GM12878 (cell line): Measurements from ENCODE around the gene HHIPL1. TPM values are rescaled to one million over a fixed set of nuclear protein-coding genes. Genes with fewer than 3 reads are reported as not detected.

Source experiments
- ATAC-seq: fragments of 200-7000 bp; cut with Tn5 transposase; 3 replicates; pipeline ENCODE4 v1.9.1; 2020; ENCODE audit warnings: mild to moderate bottlenecking, moderate library complexity
- BruUV-seq: library from RNA; stranded (reverse); fragments of 400-500 nt; replicated peaks from 2 replicates; lab custom pipeline; 2021; lab: Mats Ljungman, UMichigan
- CTCF ChIA-PET: fragments of 300-600 bp; sonication (Branson Sonifier 250); formaldehyde crosslinking; extraction: SDS; loops from one replicate; lab custom pipeline; 2021; ENCODE audit warnings: inconsistent platforms; lab: Yijun Ruan, JAX
- POLR2A ChIA-PET: fragments of 350-600 bp; formaldehyde crosslinking; extraction: SDS; loops from one replicate; lab custom pipeline; 2021; ENCODE audit warnings: inconsistent platforms; lab: Charles Lee
- RAD21 ChIA-PET: fragments of 300-600 bp; sonication (Branson Sonifier 250); formaldehyde crosslinking; loops from one replicate; lab custom pipeline; 2023; ENCODE audit warnings: antibody characterized with exemption; ENCODE audit not compliant: unreplicated experiment; lab: Charles Lee
- SMC1A ChIA-PET: fragments of 300-600 bp; sonication (Branson Sonifier 250); formaldehyde crosslinking; loops from one replicate; lab custom pipeline; 2023; ENCODE audit not compliant: unreplicated experiment, uncharacterized antibody; lab: Charles Lee
- DNase-seq: peaks from one replicate; pipeline ENCODE4 v3.0.0-alpha.2; 2011; ENCODE audit warnings: low read depth, low spot score
- FAIRE-seq: peaks from 3 replicates; lab custom pipeline; 2011; peaks lifted over from hg19 to GRCh38; lab: Jason Lieb, UNC
- H2AFZ ChIP-seq: 2 replicates; pipeline ENCODE4 v1.6.0; 2011; ENCODE audit warnings: low read depth, low read length, control low read depth; ENCODE audit not compliant: control insufficient read depth
- H3K27ac ChIP-seq: 2 replicates; pipeline ENCODE4 v1.5.1; 2011; ENCODE audit warnings: control low read depth; ENCODE audit not compliant: control insufficient read depth, insufficient read depth
- H3K27me3 ChIP-seq, 2 experiments: replicated peaks in 1 of 2; 2 replicates each; pipeline versions ENCODE4 v1.6.0 to v1.6.1; 2011; ENCODE audit warnings: low read length in 1 of 2; ENCODE audit not compliant: control insufficient read depth in 2 of 2, insufficient read depth in 2 of 2
- H3K36me3 ChIP-seq, 2 experiments: 2 replicates each; pipeline ENCODE4 v1.5.1; 2011; ENCODE audit warnings: low read length in 1 of 2; ENCODE audit not compliant: control insufficient read depth in 2 of 2, insufficient read depth in 2 of 2
- H3K4me1 ChIP-seq: 2 replicates; pipeline ENCODE4 v1.6.1; 2011; ENCODE audit warnings: mild to moderate bottlenecking, low read length, moderate library complexity, mixed read lengths; ENCODE audit not compliant: control insufficient read depth, insufficient read depth
- H3K4me2 ChIP-seq: 2 replicates; pipeline ENCODE4 v1.6.0; 2011; ENCODE audit warnings: control low read depth; ENCODE audit not compliant: control insufficient read depth, insufficient read depth
- H3K4me3 ChIP-seq: fragments of 200-600 bp; sonication (generic); 2 replicates; pipeline ENCODE4 v1.5.1; 2016
- H3K79me2 ChIP-seq: 2 replicates; pipeline ENCODE4 v1.6.0; 2011; ENCODE audit warnings: low read length; ENCODE audit not compliant: control insufficient read depth, insufficient read depth
- H3K9ac ChIP-seq: 2 replicates; pipeline ENCODE4 v1.8.0; 2011; ENCODE audit warnings: low read length, control low read depth, mixed read lengths; ENCODE audit not compliant: control insufficient read depth, insufficient read depth
- H3K9me3 ChIP-seq: replicated peaks from 3 replicates; pipeline ENCODE4 v1.5.1; 2011; ENCODE audit warnings: mild to moderate bottlenecking, low read length; ENCODE audit not compliant: control insufficient read depth, insufficient read depth
- H4K20me1 ChIP-seq: 2 replicates; pipeline ENCODE4 v1.6.0; 2011; ENCODE audit not compliant: control insufficient read depth, insufficient read depth
- CHD2 ChIP-seq: IDR thresholded peaks from 2 replicates; pipeline ENCODE4 v1.6.1; 2011; ENCODE audit warnings: low read depth, low read length, improper control_type of control experiment, borderline replicate concordance
- CHD4 ChIP-seq: fragments of 200-600 bp; sonication (generic); IDR thresholded peaks from 2 replicates; pipeline ENCODE4 v1.6.1; 2016; ENCODE audit warnings: mild to moderate bottlenecking
- CREM ChIP-seq: IDR thresholded peaks from 2 replicates; pipeline ENCODE4 v1.6.1; 2014; ENCODE audit warnings: antibody characterized with exemption, low read depth
- EZH2 ChIP-seq: IDR thresholded peaks from 2 replicates; pipeline ENCODE4 v1.6.1; 2012; ENCODE audit warnings: low read depth, mild to moderate bottlenecking, control low read depth, inconsistent platforms, low read length, borderline replicate concordance; ENCODE audit not compliant: control insufficient read depth
- FOXM1 ChIP-seq: IDR thresholded peaks from 2 replicates; pipeline ENCODE4 v1.6.1; 2012; ENCODE audit warnings: low read depth, mild to moderate bottlenecking, inconsistent platforms, low read length, moderate library complexity
- GABPA ChIP-seq: IDR thresholded peaks from 2 replicates; pipeline ENCODE4 v1.6.1; 2014; ENCODE audit warnings: antibody characterized with exemption, low read depth, mild to moderate bottlenecking, inconsistent platforms
- MEF2B ChIP-seq: fragments of 450-650 bp; IDR thresholded peaks from 2 replicates; pipeline ENCODE4 v1.6.1; 2018; ENCODE audit warnings: mild to moderate bottlenecking, moderate library complexity; ENCODE audit not compliant: partially characterized antibody, poor library complexity, severe bottlenecking
- MXI1 ChIP-seq: fragments of 150-350 bp; IDR thresholded peaks from 2 replicates; pipeline ENCODE4 v1.6.1; 2011; ENCODE audit warnings: low read depth, mild to moderate bottlenecking, inconsistent platforms, low read length, improper control_type of control experiment
- NFYA ChIP-seq: IDR thresholded peaks from 2 replicates; pipeline ENCODE4 v1.6.1; 2011; ENCODE audit warnings: low read depth, mild to moderate bottlenecking, low read length, improper control_type of control experiment, borderline replicate concordance
- RCOR1 ChIP-seq: conservative IDR thresholded peaks from 2 replicates; pipeline ENCODE4 v1.6.1; 2012; ENCODE audit warnings: low read depth, low read length, improper control_type of control experiment
- RELA ChIP-seq: fragments of 450-650 bp; IDR thresholded peaks from 2 replicates; pipeline ENCODE4 v1.8.0; 2014; ENCODE audit warnings: borderline replicate concordance; ENCODE audit not compliant: partially characterized antibody
- SREBF1 ChIP-seq: IDR thresholded peaks from 2 replicates; pipeline ENCODE4 v1.6.1; 2012; ENCODE audit warnings: mild to moderate bottlenecking, low read length
- STAT1 ChIP-seq: fragments of 450-650 bp; conservative IDR thresholded peaks from 2 replicates; pipeline ENCODE4 v1.6.1; 2014; ENCODE audit warnings: antibody characterized with exemption, mild to moderate bottlenecking
- TAF1 ChIP-seq: IDR thresholded peaks from 2 replicates; pipeline ENCODE4 v1.6.1; 2011; ENCODE audit warnings: mild to moderate bottlenecking, low read depth, low read length, borderline replicate concordance
- TBL1XR1 ChIP-seq: IDR thresholded peaks from 2 replicates; pipeline ENCODE4 v1.6.1; 2012; ENCODE audit warnings: low read depth, low read length, improper control_type of control experiment
- TCF3 ChIP-seq: IDR thresholded peaks from 2 replicates; pipeline ENCODE4 v1.6.1; 2012; ENCODE audit warnings: low read depth, mild to moderate bottlenecking, low read length, borderline replicate concordance; ENCODE audit not compliant: insufficient read depth
- ZNF24 ChIP-seq: fragments of 450-650 bp; IDR thresholded peaks from 2 replicates; pipeline ENCODE4 v1.6.1; 2017; ENCODE audit warnings: antibody characterized with exemption, mild to moderate bottlenecking
- WGBS: methylation state at CpG from one replicate; pipeline ENCODE4 v1.1.6; 2016; ENCODE audit warnings: low lambda C conversion rate; ENCODE audit not compliant: insufficient replicate concordance, insufficient coverage; ENCODE audit errors: missing lambda C conversion rate; 5-methylcytosine and 5-hydroxymethylcytosine counted together
- in situ Hi-C: fragments of 300-500 bp; cut with MboI; formaldehyde crosslinking; loops from 9 replicates; pipeline ENCODE4 v1.14.3; 2018; ENCODE audit warnings: mixed read lengths
- intact Hi-C: fragments of 100-400 bp; cut with micrococcal nuclease; formaldehyde crosslinking; loops from one replicate; pipeline ENCODE4 v1.14.2; 2022; ENCODE audit not compliant: unreplicated experiment
- polyA plus RNA-seq, 11 experiments: library from polyadenylated mRNA; depleted of rRNA in 4 of 11; unstranded in 6 of 11; stranded (reverse) in 5 of 11; fragments of >200 nt; fragmentation: Nextera tagmentation in 4 of 11; fragmentation: Illumina TruSeq in 1 of 11; extraction: Ambion mirVana in 4 of 11; extraction: Trizol in 1 of 11; gene quantifications; 1 replicate in 1 of 11; 2 replicates in 10 of 11; pipeline versions ENCODE4 v1.2.1 to v1.2.3, GENCODE V29; 2011 to 2016; ENCODE audit warnings: inconsistent platforms in 2 of 11, missing spikeins in 2 of 11, low read depth in 1 of 11
- total RNA-seq, 4 experiments: library from RNA; depleted of rRNA in 3 of 4; stranded (reverse); fragments of >200 nt in 3 of 4; fragmentation: Illumina TruSeq in 1 of 4; extraction: Trizol in 1 of 4; gene quantifications; 2 replicates each; pipeline versions ENCODE4 v1.2.1 to v1.2.3, GENCODE V29; 2013 to 2021
- TF ChIP-seq, protein P1 (sequence below): fragments of 450-650 bp; IDR thresholded peaks from 2 replicates; pipeline ENCODE4 v1.6.1; 2018; ENCODE audit warnings: mild to moderate bottlenecking, low read depth, moderate library complexity; ENCODE audit not compliant: partially characterized antibody

Gene HHIPL1
- total and polyA plus RNA-seq, 10 of the 15 experiments (the other 5 are each of a cell fraction or from before 2014, with no cell fraction given) = 0.09 TPM; not detected in 9

DNA sequence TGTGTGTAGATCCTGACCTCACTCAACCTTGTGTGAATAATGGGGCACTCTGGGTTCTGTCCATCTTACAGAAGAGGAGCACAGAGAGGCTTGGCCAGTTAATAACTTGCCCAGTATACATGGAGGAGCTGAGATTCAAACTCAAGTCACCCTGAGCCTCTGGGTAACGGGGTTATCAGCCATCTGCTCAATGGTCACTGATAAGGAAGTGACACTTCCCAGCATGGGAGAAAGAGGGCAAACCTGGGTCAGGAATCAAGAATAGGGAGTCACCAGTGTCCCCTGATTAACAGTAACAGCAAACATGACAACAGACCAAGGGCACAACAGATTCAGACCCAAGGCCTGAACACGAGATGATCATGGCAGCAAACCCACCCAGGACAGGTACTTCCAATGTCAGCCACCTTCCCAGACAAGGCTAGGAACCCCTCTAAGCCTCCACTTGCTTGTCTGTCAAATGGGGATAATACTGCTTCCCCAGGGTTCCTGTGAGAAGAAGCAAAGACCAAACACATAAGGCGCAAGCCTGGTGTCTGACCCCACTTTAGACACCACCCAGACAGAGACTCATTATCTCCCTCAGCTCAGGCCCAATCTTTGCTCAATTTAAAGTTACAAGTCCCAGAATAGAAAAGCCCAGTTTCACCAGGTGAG is 44.6 kb upstream of the HHIPL1 start:
- in situ Hi-C loops = no loop called here
- ChIA-PET POLR2A (no interaction called here), CTCF (interaction anchor here (0.9 kb wide), 1 partner anchor 28 kb away, joined by 5 read pairs; no protein-coding TSS in a partner anchor)

More for the DNA sequence above, 44.6 kb upstream of the HHIPL1 start:
- no peak for DNase-seq
- Histone ChIP-seq H3K4me2 (no peak overlapping the region), H3K79me2 (no peaks in the 10 kb centered on the region), H3K9me3 (no peaks in the 10 kb centered on the region), H3K9ac (no peak overlapping the region), H3K27me3 (no peaks in the 10 kb centered on the region; a peak in 1 of 4 replicates), H3K27ac (no peak overlapping the region), H2AFZ (no peak overlapping the region), H3K4me1 (peaks cover 7% of the 10 kb centered on the region; the same call in 1 of the 2 replicates), H4K20me1 (no peaks in the 10 kb centered on the region), H3K4me3 (no peak overlapping the region), H3K36me3 (no peaks in the 10 kb centered on the region)
- 33% methylated on average over 3 of the region's 3 CpGs for WGBS
- ATAC-seq = no peak
- ChIA-PET SMC1A (interaction anchor here (1.2 to 1.7 kb wide), 2 partner anchors 23 to 30 kb away, joined by 3 read pairs; no protein-coding TSS in a partner anchor), RAD21 (interaction anchor here (2.7 kb wide), 1 partner anchor 119 kb away, joined by 7 read pairs; the partner anchor contains the start of genes CCNK and SETD3)
- intact Hi-C loops = no loop called here
- TF ChIP-seq RELA (no peak), TCF3 (no peak), RCOR1 (no peak), MXI1 (no peak), GABPA (no peak), SREBF1 (no peak), CHD2 (no peak), MEF2B (no peak), FOXM1 (no peak), NFYA (no peak), EZH2 (no peak), STAT1 (no peak), CHD4 (no peak), CREM (no peak), TBL1XR1 (no peak), ZNF24 (no peak), TAF1 (no peak)
- TF ChIP-seq, protein P1, sequence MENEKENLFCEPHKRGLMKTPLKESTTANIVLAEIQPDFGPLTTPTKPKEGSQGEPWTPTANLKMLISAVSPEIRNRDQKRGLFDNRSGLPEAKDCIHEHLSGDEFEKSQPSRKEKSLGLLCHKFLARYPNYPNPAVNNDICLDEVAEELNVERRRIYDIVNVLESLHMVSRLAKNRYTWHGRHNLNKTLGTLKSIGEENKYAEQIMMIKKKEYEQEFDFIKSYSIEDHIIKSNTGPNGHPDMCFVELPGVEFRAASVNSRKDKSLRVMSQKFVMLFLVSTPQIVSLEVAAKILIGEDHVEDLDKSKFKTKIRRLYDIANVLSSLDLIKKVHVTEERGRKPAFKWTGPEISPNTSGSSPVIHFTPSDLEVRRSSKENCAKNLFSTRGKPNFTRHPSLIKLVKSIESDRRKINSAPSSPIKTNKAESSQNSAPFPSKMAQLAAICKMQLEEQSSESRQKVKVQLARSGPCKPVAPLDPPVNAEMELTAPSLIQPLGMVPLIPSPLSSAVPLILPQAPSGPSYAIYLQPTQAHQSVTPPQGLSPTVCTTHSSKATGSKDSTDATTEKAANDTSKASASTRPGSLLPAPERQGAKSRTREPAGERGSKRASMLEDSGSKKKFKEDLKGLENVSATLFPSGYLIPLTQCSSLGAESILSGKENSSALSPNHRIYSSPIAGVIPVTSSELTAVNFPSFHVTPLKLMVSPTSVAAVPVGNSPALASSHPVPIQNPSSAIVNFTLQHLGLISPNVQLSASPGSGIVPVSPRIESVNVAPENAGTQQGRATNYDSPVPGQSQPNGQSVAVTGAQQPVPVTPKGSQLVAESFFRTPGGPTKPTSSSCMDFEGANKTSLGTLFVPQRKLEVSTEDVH = no peak
- no TSS peak for BruUV-seq
- FAIRE-seq = no peak
